Esophagus muscularis mucosa (tissue), 4 donors: ENCODE results near the gene CAMTA1. TPM values are rescaled to one million over a fixed set of nuclear protein-coding genes. Genes with fewer than 3 reads are reported as not detected.
"Not testable (repeated sequence)": the region's sequence is repeated elsewhere in the genome, so short reads cannot be mapped to it uniquely, and the experiment has no call there.

ENCODE experiments used
- DNase-seq: peaks from one replicate; pipeline ENCODE4 v3.0.0-alpha.2; 2017; ENCODE audit errors: extremely low spot score
- H3K27ac ChIP-seq, 4 donors: fragments of 200-600 bp; sonication (generic); replicated peaks in 1 of 4; 1 replicate in 3 of 4; 2 replicates in 1 of 4; pipeline ENCODE4 v1.5.1; 2016 to 2019; ENCODE audit warnings: mild to moderate bottlenecking in 1 of 4
- H3K27me3 ChIP-seq, 4 donors: fragments of 200-600 bp; sonication (generic); one replicate each; pipeline versions ENCODE4 v1.5.1 to v1.6.0; 2016 to 2019
- H3K36me3 ChIP-seq, 4 donors: fragments of 200-600 bp; sonication (generic); one replicate each; pipeline ENCODE4 v1.5.1; 2016 to 2019
- H3K4me1 ChIP-seq, 4 donors: fragments of 200-600 bp; sonication (generic); one replicate each; pipeline ENCODE4 v1.5.1; 2016 to 2019
- H3K4me3 ChIP-seq, 4 donors: fragments of 200-600 bp; sonication (generic); 1 replicate in 2 of 4; 2 replicates in 2 of 4; pipeline ENCODE4 v1.5.1; 2016 to 2019; ENCODE audit warnings: mild to moderate bottlenecking in 4 of 4, moderate library complexity in 1 of 4
- H3K9me3 ChIP-seq, 4 donors: fragments of 200-600 bp; sonication (generic); 1 replicate in 3 of 4; 2 replicates in 1 of 4; pipeline ENCODE4 v1.5.1; 2016 to 2019
- CTCF ChIP-seq, 3 experiments: fragments of 200-600 bp in 2 of 3; fragments of 450-650 bp in 1 of 3; sonication (generic) in 2 of 3; IDR thresholded peaks; one replicate each; pipeline ENCODE4 v1.5.1; 2017 to 2019; ENCODE audit warnings: antibody characterized with exemption in 3 of 3, mild to moderate bottlenecking in 2 of 3, moderate library complexity in 1 of 3
- EP300 ChIP-seq: sonication (generic); formaldehyde crosslinking; IDR thresholded peaks from one replicate; pipeline ENCODE4 v1.6.1; 2017; ENCODE audit warnings: antibody characterized with exemption
- POLR2A ChIP-seq: fragments of 450-650 bp; IDR thresholded peaks from one replicate; pipeline ENCODE4 v1.6.1; 2017; ENCODE audit warnings: antibody characterized with exemption, moderate library complexity, mild to moderate bottlenecking, low read depth
- POLR2AphosphoS5 ChIP-seq, 2 donors: sonication (generic); formaldehyde crosslinking; IDR thresholded peaks; one replicate each; pipeline ENCODE4 v1.6.1; 2017; ENCODE audit warnings: antibody characterized with exemption in 2 of 2
- WGBS: methylation state at CpG from one replicate; pipeline ENCODE4 v1.1.5; 2018; 5-methylcytosine and 5-hydroxymethylcytosine counted together
- intact Hi-C: fragments of 100-400 bp; cut with DNase I; formaldehyde crosslinking; loops from one replicate; pipeline ENCODE4 v1.15.1; 2023
- total RNA-seq, 4 donors: library from RNA; depleted of rRNA; stranded (reverse); fragments of >200 nt; gene quantifications; one replicate each; pipeline versions ENCODE4 v1.1.0 to v1.2.1, GENCODE V29; 2016

CAMTA1 gene
- total RNA-seq, 4 donors from 2014 or later, result 109 to 226 (median 139) TPM

- TF ChIP-seq CTCF (IDR thresholded peaks at IDR 0.05) (no peak), POLR2AphosphoS5 (IDR thresholded peaks at IDR 0.05) (no peak), EP300 (no peak), POLR2A (no peak)
- no peak overlapping the region for H3K4me3 ChIP-seq
- no peaks in the 10 kb centered on the region for H3K9me3 ChIP-seq
- peaks cover 0 to 19% (median 0%) of the 10 kb centered on the region in 4 donors for H3K27me3 ChIP-seq
- intact Hi-C loops, result no loop called here
- H3K36me3 ChIP-seq, result no peaks in the 10 kb centered on the region
- H3K4me1 ChIP-seq, result peaks cover 0 to 3% (median 0%) of the 10 kb centered on the region in 4 donors
- 68% methylated on average over 8 of the region's 8 CpGs for WGBS
- DNase-seq, result no peak
- H3K27ac ChIP-seq, result no peak overlapping the region
These were observed 351.1 kb downstream of the CAMTA1 start for GRCh38 chr1:7136166-7136953.

GRCh38 chr1:7140251-7140650, 355.0 kb downstream of the CAMTA1 start:
- peaks cover 0 to 15% (median 0%) of the 10 kb centered on the region in 4 donors for H3K27me3 ChIP-seq
- H3K27ac ChIP-seq, result no peak overlapping the region
- intact Hi-C loops, result no loop called here
- H3K4me3 ChIP-seq, result no peak overlapping the region
- H3K36me3 ChIP-seq, result no peaks in the 10 kb centered on the region
- no peak for DNase-seq
- H3K9me3 ChIP-seq, result no peaks in the 10 kb centered on the region
- TF ChIP-seq POLR2A, result no peak
- TF ChIP-seq CTCF (IDR thresholded peaks at IDR 0.05), result no peak
- no peak for TF ChIP-seq EP300
- TF ChIP-seq POLR2AphosphoS5 (IDR thresholded peaks at IDR 0.05), result no peak
- H3K4me1 ChIP-seq, result peaks cover 0 to 3% (median 0%) of the 10 kb centered on the region in 4 donors

DNA sequence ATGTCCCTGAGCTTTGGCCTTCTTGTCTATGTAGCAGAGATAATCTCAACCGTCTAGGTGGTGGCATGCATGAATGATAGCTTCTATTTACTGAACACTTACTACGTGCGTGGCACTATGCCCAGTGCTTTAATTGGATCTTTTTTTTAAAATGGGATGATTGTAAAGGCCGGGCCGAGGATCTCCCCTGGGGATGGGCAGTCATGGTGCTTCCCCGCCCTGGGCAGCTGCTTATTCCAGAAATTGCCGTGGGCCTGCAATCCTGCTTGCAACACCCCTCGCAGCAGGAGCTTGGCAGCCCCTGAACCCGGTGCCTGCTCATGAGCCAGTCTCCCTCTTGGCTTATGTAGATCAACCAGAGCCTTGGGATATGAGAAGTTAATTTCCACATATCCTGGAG, 360.7 kb downstream of the CAMTA1 start:
- Histone ChIP-seq H3K9me3 (no peaks in the 10 kb centered on the region), H3K36me3 (no peaks in the 10 kb centered on the region), H3K4me3 (no peak overlapping the region), H3K27me3 (peaks cover 0 to 21% (median 0%) of the 10 kb centered on the region in 4 donors), H3K27ac (no peak overlapping the region), H3K4me1 (peaks cover 9 to 16% (median 11%) of the 10 kb centered on the region in 4 donors)
- no peak for DNase-seq
- intact Hi-C loops, result no loop called here
- TF ChIP-seq EP300, result no peak
- no peak for TF ChIP-seq POLR2AphosphoS5 (IDR thresholded peaks at IDR 0.05)
- no peak for TF ChIP-seq POLR2A
- no peak for TF ChIP-seq CTCF (IDR thresholded peaks at IDR 0.05)
- WGBS, result 85% methylated on average over 9 of the region's 9 CpGs

- no peak overlapping the region for H3K27ac ChIP-seq
- no peak overlapping the region for H3K4me3 ChIP-seq
- peaks cover 0 to 21% (median 0%) of the 10 kb centered on the region in 4 donors for H3K27me3 ChIP-seq
- TF ChIP-seq CTCF (IDR thresholded peaks at IDR 0.05) (no peak), POLR2AphosphoS5 (IDR thresholded peaks at IDR 0.05) (no peak), EP300 (no peak), POLR2A (no peak)
- peaks cover 9 to 16% (median 11%) of the 10 kb centered on the region in 4 donors for H3K4me1 ChIP-seq
- no peak for DNase-seq
- intact Hi-C loops, result no loop called here
- H3K9me3 ChIP-seq, result no peaks in the 10 kb centered on the region
- H3K36me3 ChIP-seq, result no peaks in the 10 kb centered on the region
- 98% methylated on average over 5 of the region's 5 CpGs for WGBS
These were observed 361.5 kb downstream of the CAMTA1 start for GRCh38 chr1:7146710-7147109.

DNA sequence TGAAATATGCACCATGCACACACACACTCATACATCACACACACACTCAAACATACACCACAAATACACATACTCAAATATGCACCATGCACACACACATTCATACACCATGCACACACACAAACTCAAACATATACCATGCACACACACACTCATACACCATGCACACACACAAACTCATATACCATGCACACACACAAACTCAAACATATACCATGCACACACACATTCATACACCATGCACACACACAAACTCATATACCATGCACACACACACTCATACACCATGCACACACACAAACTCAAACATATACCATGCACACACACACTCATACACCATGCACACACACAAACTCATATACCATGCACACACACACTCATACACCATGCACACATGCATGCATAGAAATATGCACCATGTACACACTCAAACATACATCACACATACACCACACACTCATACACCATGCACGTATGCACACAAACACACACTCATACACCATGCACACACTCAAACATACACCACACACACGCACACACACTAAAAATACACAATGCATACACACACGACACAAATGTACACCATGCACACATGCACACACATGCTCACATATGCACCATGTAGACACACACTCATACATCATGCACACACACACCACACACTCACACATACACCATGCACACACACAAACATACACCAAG, 362.5 kb downstream of the CAMTA1 start:
- H3K9me3 ChIP-seq, H3K27ac ChIP-seq, H3K36me3 ChIP-seq, intact Hi-C loops, DNase-seq, H3K4me3 ChIP-seq: not testable (repeated sequence)
- peaks cover 0 to 21% (median 0%) of the 10 kb centered on the region in 4 donors for H3K27me3 ChIP-seq
- H3K4me1 ChIP-seq, result peaks cover 9 to 16% (median 11%) of the 10 kb centered on the region in 4 donors
- WGBS, result 92% methylated on average over 3 of the region's 3 CpGs
